ENCODE results near the gene MIDN. TPM values are rescaled to one million over a fixed set of nuclear protein-coding genes. Genes with fewer than 3 reads are reported as not detected.
A peak's percentile ranks its signal among the peaks of the same experiment; 100 is the strongest.

The MIDN gene
- polyA plus RNA-seq, 2 of the 4 experiments (the other 2 are of a cell fraction) = 9.1 to 31.4 TPM

GRCh38 chr19:1293782-1294604 is 45.6 kb downstream of the MIDN start:
- no peak overlapping the region for H3K27ac ChIP-seq
- TF ChIP-seq RAD21 (conservative IDR thresholded peaks at IDR 0.05 in 1 of 2, IDR thresholded peaks at IDR 0.05 in 1 of 2) (no peak), HES2 (IDR thresholded peaks at IDR 0.05) (no peak), HDAC2 (IDR thresholded peaks at IDR 0.05) (no peak), POLR2A (IDR thresholded peaks at IDR 0.05; ENCODE audit: low read length) (no peak), HMGXB4 (CRISPR knock-in tag; IDR thresholded peaks at IDR 0.05; ENCODE audit: borderline replicate concordance) (no peak)
- ChIA-PET POLR2A (no interaction called here), CTCF (interaction anchor here (1.1 kb wide), 1 partner anchor 10 kb away, joined by 4 read pairs; no protein-coding TSS in a partner anchor)
- DNase-seq (ENCODE audit: low read depth in 1 of 2, low spot score in 1 of 2) (no peak), FAIRE-seq (no peak), ATAC-seq (no peak)
- no peaks in the 10 kb centered on the region for H3K9me3 ChIP-seq
- H3K4me2 ChIP-seq = no peak overlapping the region
- no peak overlapping the region for H3K4me3 ChIP-seq
- peaks cover 23% of the 10 kb centered on the region for H3K4me1 ChIP-seq
- WGBS (ENCODE audit: missing lambda C conversion rate) = 68% methylated on average over 3 of the region's 35 CpGs

- CTCF ChIA-PET = no interaction called here
- no peak for DNase-seq (ENCODE audit: low read depth in 1 of 2, low spot score in 1 of 2)
- no peaks in the 10 kb centered on the region for H3K9me3 ChIP-seq
- ATAC-seq = no peak
- no peak overlapping the region for H3K27ac ChIP-seq
- peaks cover 23% of the 10 kb centered on the region for H3K4me1 ChIP-seq
- H3K4me3 ChIP-seq = no peak overlapping the region
- TF ChIP-seq PHF8 (IDR thresholded peaks at IDR 0.05; ENCODE audit: borderline replicate concordance, low read depth) (no peak), SMC3 (IDR thresholded peaks at IDR 0.05) (no peak), ZFP36 (IDR thresholded peaks at IDR 0.05; ENCODE audit: borderline replicate concordance, partially characterized antibody) (peak; percentile 89), RCOR1 (IDR thresholded peaks at IDR 0.05; ENCODE audit: low read depth, low read length) (no peak)
- POLR2A ChIA-PET = no interaction called here
- 0 out of 3 replicates have a peak overlapping the region, but pooled peaks have one; percentile 91 for H3K4me2 ChIP-seq
- WGBS (ENCODE audit: missing lambda C conversion rate) = 45% methylated on average over 12 of the region's 14 CpGs
- no peak for FAIRE-seq
These were observed 46.3 kb downstream of the MIDN start for GRCh38 chr19:1294688-1295087.

GRCh38 chr19:1295169-1296012 is 47.0 kb downstream of the MIDN start:
- no peaks in the 10 kb centered on the region for H3K9me3 ChIP-seq
- peak overlapping the region; percentile 91 for H3K4me2 ChIP-seq
- ChIA-PET POLR2A (interaction anchor here (0.6 kb wide), 1 partner anchor 27 kb away, joined by 3 read pairs; the partner anchor contains the start of gene CIRBP), CTCF (interaction anchor here (0.6 kb wide), 1 partner anchor 52 kb away, joined by 3 read pairs; no protein-coding TSS in a partner anchor)
- peak overlapping the region; percentile 40 for H3K4me3 ChIP-seq
- 6% methylated on average over 17 of the region's 82 CpGs for WGBS (ENCODE audit: missing lambda C conversion rate)
- DNase-seq (ENCODE audit: low read depth in 1 of 2, low spot score in 1 of 2) (no peak), FAIRE-seq (no peak), ATAC-seq (peak; percentile 22 to 54; a peak in 4 of 6 replicates)
- TF ChIP-seq JUNB (IDR thresholded peaks at IDR 0.05) (no peak), KDM5A (IDR thresholded peaks at IDR 0.05) (no peak), NR3C1 (IDR thresholded peaks at IDR 0.05) (no peak), TFCP2L1 (CRISPR knock-in tag; IDR thresholded peaks at IDR 0.05) (no peak), HOXA7 (CRISPR knock-in tag; IDR thresholded peaks at IDR 0.05) (no peak), FOSB (CRISPR knock-in tag; IDR thresholded peaks at IDR 0.05) (no peak), CEBPB (IDR thresholded peaks at IDR 0.05) (no peak), HOXB13 (CRISPR knock-in tag; IDR thresholded peaks at IDR 0.05; ENCODE audit: low read depth) (no peak), EHMT2 (IDR thresholded peaks at IDR 0.05; ENCODE audit: low read depth) (no peak), EHF (CRISPR knock-in tag; IDR thresholded peaks at IDR 0.05) (no peak), POLR2A (IDR thresholded peaks at IDR 0.05; ENCODE audit: low read length) (no peak), CBX2 (IDR thresholded peaks at IDR 0.05; ENCODE audit: borderline replicate concordance, low read depth) (no peak), MAZ (IDR thresholded peaks at IDR 0.05; ENCODE audit: borderline replicate concordance, low read depth, low read length) (no peak), NFE2L2 (conservative IDR thresholded peaks at IDR 0.05; ENCODE audit: low read length) (no peak), HES2 (IDR thresholded peaks at IDR 0.05) (no peak), ESRRA (IDR thresholded peaks at IDR 0.05; ENCODE audit: borderline replicate concordance, low read length) (no peak), JUN (IDR thresholded peaks at IDR 0.05) (no peak), MAX (IDR thresholded peaks at IDR 0.05) (no peak)
- peak overlapping the region in 1 of 2 experiments; percentile 46; a peak in 2 of 6 replicates for H3K27ac ChIP-seq
- peaks cover 23% of the 10 kb centered on the region for H3K4me1 ChIP-seq

Data from A549 (cell line).